Measurements from ENCODE around the gene DNAJB11.

Gene DNAJB11

GRCh38 chr3:186540835-186541226 lies 29.7 kb upstream of the DNAJB11 start:
- H3K23ac ChIP-seq (ENCODE audit: low read length) = no peak overlapping the region
- H2BK5ac ChIP-seq (ENCODE audit: low read length) = no peak overlapping the region
- no peaks in the 10 kb centered on the region for H3K27me3 ChIP-seq (ENCODE audit: insufficient read depth, low read length, poor library complexity)
- no peaks in the 10 kb centered on the region for H3K79me1 ChIP-seq (ENCODE audit: low read length)
- no peak overlapping the region for H2BK15ac ChIP-seq (replicated peaks; ENCODE audit: low read depth)
- no peak overlapping the region for H3K9ac ChIP-seq (ENCODE audit: low read length)
- no peaks in the 10 kb centered on the region for H3K79me2 ChIP-seq (ENCODE audit: control insufficient read depth, insufficient read depth, low read length)
- no peak overlapping the region for H3K18ac ChIP-seq (ENCODE audit: low read length)
- no CpG with 5 or more reads among the region's 2 CpGs for WGBS (ENCODE audit: extremely low coverage, insufficient coverage, low lambda C conversion rate)
- no peak overlapping the region for H2BK120ac ChIP-seq (ENCODE audit: low read depth, low read length)
- H3K4ac ChIP-seq (ENCODE audit: low read depth, low read length) = no peak overlapping the region
- H3K36me3 ChIP-seq (ENCODE audit: control insufficient read depth, insufficient read depth, low read length) = no peaks in the 10 kb centered on the region
- H3K4me3 ChIP-seq (ENCODE audit: low read length) = no peak overlapping the region
- H3K4me1 ChIP-seq (ENCODE audit: control insufficient read depth, low read depth, low read length) = no peaks in the 10 kb centered on the region
- no peak overlapping the region for H2AK5ac ChIP-seq (ENCODE audit: low read length)
- no peak overlapping the region for H3K27ac ChIP-seq (ENCODE audit: low read depth, low read length)
- DNase-seq = no peak
- H3K56ac ChIP-seq (ENCODE audit: low read length) = no peak overlapping the region
- no peak overlapping the region for H3K4me2 ChIP-seq (ENCODE audit: low read length)
- H4K8ac ChIP-seq (ENCODE audit: low read depth, low read length) = no peak overlapping the region
- no peak overlapping the region for H4K5ac ChIP-seq (ENCODE audit: low read length)

GRCh38 chr3:186544281-186544680 lies 26.2 kb upstream of the DNAJB11 start, which contains the start of gene CRYGS:
Gene CRYGS (minus strand): TSS chr3:186544380. CDS start chr3:186544326, 54 bp downstream.
- H2BK120ac ChIP-seq (ENCODE audit: low read depth, low read length) = no peak within 1 kb of the TSS
- no peak within 1 kb of the TSS for H4K5ac ChIP-seq (ENCODE audit: low read length)
- no peak within 1 kb of the TSS for H3K4me3 ChIP-seq (ENCODE audit: low read length)
- no peaks in the 10 kb centered on the region for H3K27me3 ChIP-seq (ENCODE audit: insufficient read depth, low read length, poor library complexity)
- WGBS (ENCODE audit: extremely low coverage, insufficient coverage, low lambda C conversion rate) = no CpG with 5 or more reads among the region's 2 CpGs
- H4K8ac ChIP-seq (ENCODE audit: low read depth, low read length) = no peak within 1 kb of the TSS
- H3K18ac ChIP-seq (ENCODE audit: low read length) = no peak within 1 kb of the TSS
- H3K23ac ChIP-seq (ENCODE audit: low read length) = no peak within 1 kb of the TSS
- no peak within 1 kb of the TSS for H3K27ac ChIP-seq (ENCODE audit: low read depth, low read length)
- no peak within 1 kb of the TSS for H3K56ac ChIP-seq (ENCODE audit: low read length)
- no peak for DNase-seq
- H3K9ac ChIP-seq (ENCODE audit: low read length) = no peak within 1 kb of the TSS
- H2AK5ac ChIP-seq (ENCODE audit: low read length) = no peak within 1 kb of the TSS
- H3K79me1 ChIP-seq (ENCODE audit: low read length) = no peaks in the 10 kb centered on the region
- no peaks in the 10 kb centered on the region for H3K4me1 ChIP-seq (ENCODE audit: control insufficient read depth, low read depth, low read length)
- no peaks in the 10 kb centered on the region for H3K79me2 ChIP-seq (ENCODE audit: control insufficient read depth, insufficient read depth, low read length)
- no peak within 1 kb of the TSS for H3K4me2 ChIP-seq (ENCODE audit: low read length)
- no peak within 1 kb of the TSS for H2BK15ac ChIP-seq (replicated peaks; ENCODE audit: low read depth)
- no peaks in the 10 kb centered on the region for H3K36me3 ChIP-seq (ENCODE audit: control insufficient read depth, insufficient read depth, low read length)
- H2BK5ac ChIP-seq (ENCODE audit: low read length) = no peak within 1 kb of the TSS
- no peak within 1 kb of the TSS for H3K4ac ChIP-seq (ENCODE audit: low read depth, low read length)

DNA sequence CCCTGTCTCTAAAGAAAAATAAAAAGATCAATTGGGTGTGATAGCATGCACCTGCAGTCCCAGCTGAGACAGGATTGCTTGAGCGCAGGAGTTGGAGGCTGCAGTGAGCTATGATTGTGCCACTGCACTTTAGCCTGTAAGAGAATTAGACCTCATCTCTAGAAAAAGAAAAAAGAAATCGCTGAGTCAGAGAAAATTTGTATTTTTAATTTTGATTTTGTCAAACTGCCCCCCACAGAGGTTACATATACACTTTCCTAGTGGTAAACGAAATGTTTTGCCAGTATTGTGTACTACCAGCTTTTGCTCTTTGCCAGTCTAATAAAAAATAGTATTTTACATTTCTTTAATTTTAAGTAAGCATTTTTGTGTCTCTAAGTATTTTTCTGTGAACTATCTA lies 21.0 kb upstream of the DNAJB11 start:
- Histone ChIP-seq H3K36me3 (ENCODE audit: control insufficient read depth, insufficient read depth, low read length) (no peaks in the 10 kb centered on the region), H3K79me2 (ENCODE audit: control insufficient read depth, insufficient read depth, low read length) (no peaks in the 10 kb centered on the region), H2BK5ac (ENCODE audit: low read length) (no peak overlapping the region), H3K4me3 (ENCODE audit: low read length) (no peak overlapping the region), H3K27me3 (ENCODE audit: insufficient read depth, low read length, poor library complexity) (no peaks in the 10 kb centered on the region), H3K4me1 (ENCODE audit: control insufficient read depth, low read depth, low read length) (no peaks in the 10 kb centered on the region), H3K23ac (ENCODE audit: low read length) (no peak overlapping the region), H4K8ac (ENCODE audit: low read depth, low read length) (no peak overlapping the region), H3K27ac (ENCODE audit: low read depth, low read length) (no peak overlapping the region), H2BK120ac (ENCODE audit: low read depth, low read length) (no peak overlapping the region), H3K4ac (ENCODE audit: low read depth, low read length) (no peak overlapping the region), H3K4me2 (ENCODE audit: low read length) (no peak overlapping the region), H2BK15ac (replicated peaks; ENCODE audit: low read depth) (no peak overlapping the region), H3K79me1 (ENCODE audit: low read length) (no peaks in the 10 kb centered on the region), H2AK5ac (ENCODE audit: low read length) (no peak overlapping the region), H3K56ac (ENCODE audit: low read length) (no peak overlapping the region), H3K18ac (ENCODE audit: low read length) (no peak overlapping the region), H4K5ac (ENCODE audit: low read length) (no peak overlapping the region), H3K9ac (ENCODE audit: low read length) (no peak overlapping the region)
- DNase-seq = no peak
- WGBS (ENCODE audit: extremely low coverage, insufficient coverage, low lambda C conversion rate) = no CpG with 5 or more reads among the region's 3 CpGs

- Histone ChIP-seq H2BK120ac (ENCODE audit: low read depth, low read length) (no peak overlapping the region), H2BK15ac (replicated peaks; ENCODE audit: low read depth) (no peak overlapping the region), H3K4ac (ENCODE audit: low read depth, low read length) (no peak overlapping the region), H3K4me2 (ENCODE audit: low read length) (no peak overlapping the region), H3K9ac (ENCODE audit: low read length) (no peak overlapping the region), H2BK5ac (ENCODE audit: low read length) (no peak overlapping the region), H4K5ac (ENCODE audit: low read length) (no peak overlapping the region), H3K79me2 (ENCODE audit: control insufficient read depth, insufficient read depth, low read length) (no peaks in the 10 kb centered on the region), H3K56ac (ENCODE audit: low read length) (no peak overlapping the region), H3K18ac (ENCODE audit: low read length) (no peak overlapping the region), H3K79me1 (ENCODE audit: low read length) (no peaks in the 10 kb centered on the region), H2AK5ac (ENCODE audit: low read length) (no peak overlapping the region), H3K27ac (ENCODE audit: low read depth, low read length) (no peak overlapping the region), H3K4me3 (ENCODE audit: low read length) (no peak overlapping the region), H3K27me3 (ENCODE audit: insufficient read depth, low read length, poor library complexity) (no peaks in the 10 kb centered on the region), H3K36me3 (ENCODE audit: control insufficient read depth, insufficient read depth, low read length) (no peaks in the 10 kb centered on the region), H4K8ac (ENCODE audit: low read depth, low read length) (no peak overlapping the region), H3K4me1 (ENCODE audit: control insufficient read depth, low read depth, low read length) (no peaks in the 10 kb centered on the region), H3K23ac (ENCODE audit: low read length) (no peak overlapping the region)
- DNase-seq = no peak
- no CpG with 5 or more reads among the region's 6 CpGs for WGBS (ENCODE audit: extremely low coverage, insufficient coverage, low lambda C conversion rate)
Measured at GRCh38 chr3:186551387-186551786, 19.1 kb upstream of the DNAJB11 start.

- Histone ChIP-seq H3K56ac (ENCODE audit: low read length) (no peak overlapping the region), H3K4me2 (ENCODE audit: low read length) (no peak overlapping the region), H3K4me3 (ENCODE audit: low read length) (no peak overlapping the region), H2AK5ac (ENCODE audit: low read length) (no peak overlapping the region), H3K79me2 (ENCODE audit: control insufficient read depth, insufficient read depth, low read length) (no peaks in the 10 kb centered on the region), H2BK5ac (ENCODE audit: low read length) (no peak overlapping the region), H3K9ac (ENCODE audit: low read length) (no peak overlapping the region), H3K27ac (ENCODE audit: low read depth, low read length) (no peak overlapping the region), H4K5ac (ENCODE audit: low read length) (no peak overlapping the region), H3K18ac (ENCODE audit: low read length) (no peak overlapping the region), H3K23ac (ENCODE audit: low read length) (no peak overlapping the region), H2BK15ac (replicated peaks; ENCODE audit: low read depth) (no peak overlapping the region), H4K8ac (ENCODE audit: low read depth, low read length) (no peak overlapping the region), H2BK120ac (ENCODE audit: low read depth, low read length) (no peak overlapping the region), H3K79me1 (ENCODE audit: low read length) (no peaks in the 10 kb centered on the region), H3K36me3 (ENCODE audit: control insufficient read depth, insufficient read depth, low read length) (no peaks in the 10 kb centered on the region), H3K27me3 (ENCODE audit: insufficient read depth, low read length, poor library complexity) (no peaks in the 10 kb centered on the region), H3K4me1 (ENCODE audit: control insufficient read depth, low read depth, low read length) (no peaks in the 10 kb centered on the region), H3K4ac (ENCODE audit: low read depth, low read length) (no peak overlapping the region)
- WGBS (ENCODE audit: extremely low coverage, insufficient coverage, low lambda C conversion rate) = no CpG with 5 or more reads among the region's 5 CpGs
- no peak for DNase-seq
Measured at GRCh38 chr3:186552408-186553031, 18.0 kb upstream of the DNAJB11 start.

GRCh38 chr3:186564586-186564985 lies 5.9 kb upstream of the DNAJB11 start:
- H2BK15ac ChIP-seq (replicated peaks; ENCODE audit: low read depth) = no peak overlapping the region

More at GRCh38 chr3:186564586-186564985, 5.9 kb upstream of the DNAJB11 start:
- Histone ChIP-seq H3K79me1 (ENCODE audit: low read length) (no peaks in the 10 kb centered on the region), H2AK5ac (ENCODE audit: low read length) (no peak overlapping the region), H2BK5ac (ENCODE audit: low read length) (no peak overlapping the region), H3K56ac (ENCODE audit: low read length) (no peak overlapping the region), H3K4me1 (ENCODE audit: control insufficient read depth, low read depth, low read length) (peaks cover 2% of the 10 kb centered on the region), H3K36me3 (ENCODE audit: control insufficient read depth, insufficient read depth, low read length) (no peaks in the 10 kb centered on the region), H4K8ac (ENCODE audit: low read depth, low read length) (no peak overlapping the region), H3K18ac (ENCODE audit: low read length) (no peak overlapping the region), H3K4ac (ENCODE audit: low read depth, low read length) (no peak overlapping the region), H3K4me2 (ENCODE audit: low read length) (no peak overlapping the region), H2BK120ac (ENCODE audit: low read depth, low read length) (no peak overlapping the region), H3K4me3 (ENCODE audit: low read length) (no peak overlapping the region), H3K27me3 (ENCODE audit: insufficient read depth, low read length, poor library complexity) (no peaks in the 10 kb centered on the region), H3K27ac (ENCODE audit: low read depth, low read length) (no peak overlapping the region), H3K79me2 (ENCODE audit: control insufficient read depth, insufficient read depth, low read length) (peaks cover 2% of the 10 kb centered on the region), H3K23ac (ENCODE audit: low read length) (no peak overlapping the region), H3K9ac (ENCODE audit: low read length) (no peak overlapping the region), H4K5ac (ENCODE audit: low read length) (no peak overlapping the region)
- no peak for DNase-seq
